Measurements from ENCODE around the gene SLC12A7. TPM values are rescaled to one million over a fixed set of nuclear protein-coding genes. Genes with fewer than 3 reads are reported as not detected.

SLC12A7 gene
- total and polyA plus RNA-seq, 7 donors = 2.3 to 22.0 (median 4.5) TPM

- intact Hi-C loops (cut with DNase I) = no loop called here
- H3K27ac ChIP-seq = no peak overlapping the region
- no peak for ATAC-seq
- H3K4me1 ChIP-seq = no peaks in the 10 kb centered on the region
- DNase-seq = no peak
- TF ChIP-seq CTCF (IDR thresholded peaks at IDR 0.05) = no peak
- no peak overlapping the region for H3K4me3 ChIP-seq
- H3K36me3 ChIP-seq (ENCODE audit: insufficient read depth in 1 of 2, low read depth in 1 of 2) = peaks cover 0 to 4% of the 10 kb centered on the region in 2 donors
- H3K9me3 ChIP-seq = no peaks in the 10 kb centered on the region
- WGBS, 3 donors = 88 to 94% (median 90%) methylated on average over 19 to 21 of the region's 21 CpGs
- peaks cover 0 to 18% (median 2%) of the 10 kb centered on the region in 3 donors for H3K27me3 ChIP-seq (ENCODE audit: insufficient read depth in 3 of 3, low read length in 2 of 3)
Measured at GRCh38 chr5:1094670-1095190, 17.1 kb downstream of the SLC12A7 start.

DNA sequence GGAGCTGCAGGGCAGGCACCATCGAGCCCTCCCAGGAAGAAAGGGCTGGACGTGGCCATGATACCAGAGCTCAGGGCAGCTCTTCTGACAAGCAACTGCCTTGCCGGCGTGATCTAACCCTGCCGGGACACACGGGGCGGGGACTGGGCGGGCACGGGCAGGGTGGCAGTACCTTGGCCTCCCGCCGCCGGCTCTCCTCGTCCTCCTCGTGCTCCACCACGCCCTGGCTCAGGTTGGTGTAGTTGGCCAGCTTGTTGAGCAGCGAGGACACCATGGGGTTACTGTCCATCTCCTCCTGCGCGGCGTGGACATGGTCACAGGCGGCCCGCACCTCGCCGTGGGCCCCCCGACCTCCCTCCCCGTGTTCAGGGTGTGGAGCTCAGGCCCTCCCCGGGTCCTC is 18.5 kb downstream of the SLC12A7 start:
- Histone ChIP-seq H3K4me1 (no peaks in the 10 kb centered on the region), H3K36me3 (ENCODE audit: insufficient read depth in 1 of 2, low read depth in 1 of 2) (peaks cover 0 to 4% of the 10 kb centered on the region in 2 donors), H3K27ac (no peak overlapping the region), H3K27me3 (ENCODE audit: insufficient read depth in 3 of 3, low read length in 2 of 3) (peaks cover 0 to 18% (median 2%) of the 10 kb centered on the region in 3 donors), H3K4me3 (no peak overlapping the region), H3K9me3 (no peaks in the 10 kb centered on the region)
- no peak for TF ChIP-seq CTCF (IDR thresholded peaks at IDR 0.05)
- WGBS, 3 donors = 86 to 90% (median 88%) methylated on average over 25 to 26 of the region's 26 CpGs
- intact Hi-C loops (cut with DNase I) = no loop called here
- DNase-seq (no peak), ATAC-seq (no peak)

DNA sequence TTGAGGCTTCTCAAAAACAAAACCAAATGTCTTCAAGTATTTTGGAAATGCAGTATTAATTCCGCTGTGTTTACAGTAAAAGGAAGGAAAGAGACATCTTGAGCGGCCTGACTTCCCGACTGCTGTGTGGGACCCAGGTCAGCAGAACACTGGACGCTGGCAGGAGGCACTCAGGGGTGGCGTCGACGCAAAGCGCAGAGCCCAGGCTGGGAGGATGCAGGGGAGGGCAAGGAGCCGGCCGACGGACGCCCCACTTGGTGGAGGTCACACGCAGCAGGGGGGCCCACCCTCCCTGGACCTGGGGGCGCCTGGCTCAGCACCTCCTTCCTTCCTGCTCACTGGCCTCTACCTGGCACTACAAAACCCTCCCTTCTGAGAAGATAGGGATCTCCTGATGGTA is 19.7 kb downstream of the SLC12A7 start:
- Histone ChIP-seq H3K4me1 (no peaks in the 10 kb centered on the region), H3K27me3 (ENCODE audit: insufficient read depth in 3 of 3, low read length in 2 of 3) (peaks cover 0 to 18% (median 2%) of the 10 kb centered on the region in 3 donors), H3K9me3 (no peaks in the 10 kb centered on the region), H3K4me3 (no peak overlapping the region), H3K36me3 (ENCODE audit: insufficient read depth in 1 of 2, low read depth in 1 of 2) (peaks cover 0 to 4% of the 10 kb centered on the region in 2 donors), H3K27ac (no peak overlapping the region)
- DNase-seq (no peak), ATAC-seq (no peak)
- WGBS, 3 donors = 73 to 87% (median 87%) methylated on average over 14 of the region's 14 CpGs
- intact Hi-C loops (cut with DNase I) = no loop called here
- no peak for TF ChIP-seq CTCF (IDR thresholded peaks at IDR 0.05)

DNA sequence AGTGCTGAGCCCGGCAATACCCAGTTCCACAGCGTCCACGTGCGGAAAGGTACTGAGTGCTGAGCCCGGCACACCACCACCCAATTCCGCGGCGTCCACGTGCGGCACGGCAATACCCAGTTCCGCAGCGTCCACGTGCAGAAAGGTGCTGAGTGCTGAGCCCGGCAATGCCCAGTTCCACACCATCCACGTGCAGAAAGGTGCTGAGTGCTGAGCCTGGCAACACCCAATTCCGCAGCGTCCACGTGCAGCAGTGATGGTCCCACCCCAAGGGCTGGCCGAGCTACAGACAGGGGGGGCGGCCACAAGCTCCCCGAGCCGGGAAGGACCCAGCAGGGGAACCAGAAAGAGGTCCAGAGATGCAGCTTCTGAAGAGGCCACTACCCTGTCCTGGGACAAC is 20.2 kb downstream of the SLC12A7 start:
- WGBS, 3 donors = 91 to 96% (median 92%) methylated on average over 23 of the region's 23 CpGs
- H3K27me3 ChIP-seq (ENCODE audit: insufficient read depth in 3 of 3, low read length in 2 of 3) = peaks cover 0 to 18% (median 2%) of the 10 kb centered on the region in 3 donors
- ATAC-seq (no peak), DNase-seq (no peak)
- intact Hi-C loops (cut with DNase I) = no loop called here
- TF ChIP-seq CTCF (IDR thresholded peaks at IDR 0.05) = no peak
- peaks cover 0 to 4% of the 10 kb centered on the region in 2 donors for H3K36me3 ChIP-seq (ENCODE audit: insufficient read depth in 1 of 2, low read depth in 1 of 2)
- H3K4me3 ChIP-seq = no peak overlapping the region
- no peaks in the 10 kb centered on the region for H3K4me1 ChIP-seq
- no peak overlapping the region for H3K27ac ChIP-seq
- H3K9me3 ChIP-seq = no peaks in the 10 kb centered on the region

- Histone ChIP-seq H3K4me1 (no peaks in the 10 kb centered on the region), H3K36me3 (ENCODE audit: insufficient read depth in 1 of 2, low read depth in 1 of 2) (peaks cover 0 to 4% of the 10 kb centered on the region in 2 donors), H3K4me3 (no peak overlapping the region), H3K27ac (no peak overlapping the region), H3K27me3 (ENCODE audit: insufficient read depth in 3 of 3, low read length in 2 of 3) (peaks cover 0 to 16% (median 2%) of the 10 kb centered on the region in 3 donors), H3K9me3 (no peaks in the 10 kb centered on the region)
- DNase-seq (peak; percentile 61 to 71), ATAC-seq (no peak)
- TF ChIP-seq CTCF (IDR thresholded peaks at IDR 0.05) = no peak
- intact Hi-C loops (cut with DNase I) = no loop called here
- 69 to 73% (median 71%) methylated on average over 16 of the region's 16 CpGs for WGBS, 3 donors
Measured at GRCh38 chr5:1090538-1090937, 21.3 kb downstream of the SLC12A7 start.
